ENCODE data around the gene CCDC179. TPM values are rescaled to one million over a fixed set of nuclear protein-coding genes. Genes with fewer than 3 reads are reported as not detected.

The CCDC179 gene
- total RNA-seq, 1 experiment from 2014 or later = not detected

DNA sequence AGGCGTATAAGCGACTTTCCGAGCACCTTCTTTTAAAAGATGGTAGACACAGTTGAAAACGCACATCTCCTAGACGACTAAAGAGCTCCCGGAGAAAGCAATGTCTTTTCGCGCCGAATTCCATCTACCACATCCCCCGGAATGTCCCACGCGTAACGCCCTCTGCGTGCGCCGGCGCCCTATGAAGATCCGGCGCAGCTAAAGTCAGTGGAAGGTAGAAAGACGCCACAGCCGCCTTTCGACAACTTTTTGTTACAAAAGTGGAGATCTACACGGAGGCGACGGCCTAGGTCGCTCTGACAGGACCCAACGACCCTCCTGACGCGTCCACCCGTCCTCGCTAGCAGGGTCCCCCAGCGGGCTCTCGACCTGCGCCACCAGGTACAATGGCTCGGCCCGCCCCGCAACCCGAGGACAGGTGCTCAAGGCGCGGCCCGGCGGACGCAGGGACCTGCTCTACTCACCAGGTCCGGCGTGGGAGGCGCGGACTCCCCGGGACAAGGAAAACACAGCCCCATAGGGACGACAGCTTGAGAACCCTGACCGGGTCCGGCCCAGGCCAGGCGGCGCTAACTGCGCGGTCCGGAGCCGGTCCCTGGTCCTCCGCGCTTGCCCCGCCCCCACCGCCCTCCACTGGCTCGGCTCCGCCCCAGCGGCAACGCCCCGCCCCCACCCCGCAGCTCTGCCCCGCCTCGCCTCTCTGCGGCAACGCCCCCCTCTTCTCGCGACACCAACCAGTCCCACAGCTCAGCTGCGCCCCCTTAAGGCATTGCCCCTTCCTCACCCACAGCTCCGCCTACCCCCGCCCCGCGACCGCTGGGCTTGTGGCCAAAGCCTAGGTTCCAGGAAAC lies 30.8 kb downstream of the CCDC179 start, which contains the start of gene SVIP:
TSS of gene SVIP (minus strand) at position 571 of the 851 bp plus-strand sequence. CDS start at position 518, 53 bp downstream.
- ChIA-PET CTCF (interaction anchor here (0.6 to 0.7 kb wide), 3 partner anchors 37 to 497 kb away, joined by 3 to 5 read pairs (median 3); no protein-coding TSS in a partner anchor), POLR2A (interaction anchor here (0.7 kb wide), 1 partner anchor 9 kb away, joined by 9 read pairs; no protein-coding TSS in a partner anchor)
- Histone ChIP-seq H3K27me3 (ENCODE audit: control insufficient read depth, insufficient read depth, low read length) (no peaks in the 10 kb centered on the region), H3K4me3 (ENCODE audit: low read depth in 2 of 2, low read length in 2 of 2) (peak within 1 kb of the TSS; percentile 81 to 82), H3K27ac (ENCODE audit: low read length) (peak within 1 kb of the TSS; percentile 65), H3K9me3 (ENCODE audit: control insufficient read depth, insufficient read depth, low read depth, low read length) (no peaks in the 10 kb centered on the region), H3K4me1 (ENCODE audit: control insufficient read depth, insufficient read depth, low read length) (peaks cover 3% of the 10 kb centered on the region; the same call in 1 of the 2 replicates), H3K36me3 (ENCODE audit: control insufficient read depth, insufficient read depth, low read length) (no peaks in the 10 kb centered on the region; the same call in 1 of the 2 replicates)
- TF ChIP-seq, protein P1, sequence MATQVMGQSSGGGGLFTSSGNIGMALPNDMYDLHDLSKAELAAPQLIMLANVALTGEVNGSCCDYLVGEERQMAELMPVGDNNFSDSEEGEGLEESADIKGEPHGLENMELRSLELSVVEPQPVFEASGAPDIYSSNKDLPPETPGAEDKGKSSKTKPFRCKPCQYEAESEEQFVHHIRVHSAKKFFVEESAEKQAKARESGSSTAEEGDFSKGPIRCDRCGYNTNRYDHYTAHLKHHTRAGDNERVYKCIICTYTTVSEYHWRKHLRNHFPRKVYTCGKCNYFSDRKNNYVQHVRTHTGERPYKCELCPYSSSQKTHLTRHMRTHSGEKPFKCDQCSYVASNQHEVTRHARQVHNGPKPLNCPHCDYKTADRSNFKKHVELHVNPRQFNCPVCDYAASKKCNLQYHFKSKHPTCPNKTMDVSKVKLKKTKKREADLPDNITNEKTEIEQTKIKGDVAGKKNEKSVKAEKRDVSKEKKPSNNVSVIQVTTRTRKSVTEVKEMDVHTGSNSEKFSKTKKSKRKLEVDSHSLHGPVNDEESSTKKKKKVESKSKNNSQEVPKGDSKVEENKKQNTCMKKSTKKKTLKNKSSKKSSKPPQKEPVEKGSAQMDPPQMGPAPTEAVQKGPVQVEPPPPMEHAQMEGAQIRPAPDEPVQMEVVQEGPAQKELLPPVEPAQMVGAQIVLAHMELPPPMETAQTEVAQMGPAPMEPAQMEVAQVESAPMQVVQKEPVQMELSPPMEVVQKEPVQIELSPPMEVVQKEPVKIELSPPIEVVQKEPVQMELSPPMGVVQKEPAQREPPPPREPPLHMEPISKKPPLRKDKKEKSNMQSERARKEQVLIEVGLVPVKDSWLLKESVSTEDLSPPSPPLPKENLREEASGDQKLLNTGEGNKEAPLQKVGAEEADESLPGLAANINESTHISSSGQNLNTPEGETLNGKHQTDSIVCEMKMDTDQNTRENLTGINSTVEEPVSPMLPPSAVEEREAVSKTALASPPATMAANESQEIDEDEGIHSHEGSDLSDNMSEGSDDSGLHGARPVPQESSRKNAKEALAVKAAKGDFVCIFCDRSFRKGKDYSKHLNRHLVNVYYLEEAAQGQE (IDR thresholded peaks at IDR 0.05; ENCODE audit: insufficient read depth in 1 of 2, low read depth in 2 of 2, low read length in 1 of 2) = no peak
- peak; percentile 35; the same call in 1 of the 2 replicates for TF ChIP-seq TCF7L2 (IDR thresholded peaks at IDR 0.05; ENCODE audit: low read depth, low read length)
- 0 out of 2 replicates have a peak, but pooled peaks have one; percentile 38 for TF ChIP-seq SIN3A (IDR thresholded peaks at IDR 0.05; ENCODE audit: borderline replicate concordance, insufficient read depth, low read depth, low read length)
- TF ChIP-seq, protein P2, sequence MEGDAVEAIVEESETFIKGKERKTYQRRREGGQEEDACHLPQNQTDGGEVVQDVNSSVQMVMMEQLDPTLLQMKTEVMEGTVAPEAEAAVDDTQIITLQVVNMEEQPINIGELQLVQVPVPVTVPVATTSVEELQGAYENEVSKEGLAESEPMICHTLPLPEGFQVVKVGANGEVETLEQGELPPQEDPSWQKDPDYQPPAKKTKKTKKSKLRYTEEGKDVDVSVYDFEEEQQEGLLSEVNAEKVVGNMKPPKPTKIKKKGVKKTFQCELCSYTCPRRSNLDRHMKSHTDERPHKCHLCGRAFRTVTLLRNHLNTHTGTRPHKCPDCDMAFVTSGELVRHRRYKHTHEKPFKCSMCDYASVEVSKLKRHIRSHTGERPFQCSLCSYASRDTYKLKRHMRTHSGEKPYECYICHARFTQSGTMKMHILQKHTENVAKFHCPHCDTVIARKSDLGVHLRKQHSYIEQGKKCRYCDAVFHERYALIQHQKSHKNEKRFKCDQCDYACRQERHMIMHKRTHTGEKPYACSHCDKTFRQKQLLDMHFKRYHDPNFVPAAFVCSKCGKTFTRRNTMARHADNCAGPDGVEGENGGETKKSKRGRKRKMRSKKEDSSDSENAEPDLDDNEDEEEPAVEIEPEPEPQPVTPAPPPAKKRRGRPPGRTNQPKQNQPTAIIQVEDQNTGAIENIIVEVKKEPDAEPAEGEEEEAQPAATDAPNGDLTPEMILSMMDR (IDR thresholded peaks at IDR 0.05) = peak; percentile 80
- TF ChIP-seq POLR2AphosphoS5 (IDR thresholded peaks at IDR 0.05; ENCODE audit: low read depth, low read length) = no peak
- in situ Hi-C loops (cut with HindIII; ENCODE audit: low pct_unique_long_range_greater_than_20kb, low sequenced_read_pairs) = no loop called here
- DNase-seq (ENCODE audit: low read depth, low spot score) (peak; percentile 71), ATAC-seq (peak; percentile 94)
- no TSS peak for BruUV-seq (replicated peaks)
- intact Hi-C loops (cut with micrococcal nuclease; ENCODE audit: unreplicated experiment) = no loop called here

DNA sequence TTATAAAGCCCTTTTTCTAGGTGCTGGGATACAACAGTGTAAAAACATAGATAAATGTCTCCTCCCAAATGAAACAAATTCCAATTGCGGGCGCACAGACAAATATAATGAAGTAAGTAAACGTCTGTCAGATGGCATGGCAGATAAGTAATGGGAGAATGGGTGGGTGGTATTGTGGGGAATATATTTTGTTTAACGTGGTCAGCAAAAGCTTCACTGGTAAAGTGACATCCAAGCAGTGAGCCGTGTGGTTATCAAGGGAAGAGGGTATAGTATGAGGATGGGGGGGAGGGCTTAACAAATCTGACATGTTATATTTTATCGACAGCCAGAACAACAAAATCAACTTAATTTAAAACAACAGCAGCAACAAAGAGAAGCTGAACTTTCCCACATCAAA lies 31.9 kb downstream of the CCDC179 start:
- intact Hi-C loops (cut with micrococcal nuclease; ENCODE audit: unreplicated experiment) = no loop called here
- POLR2A ChIA-PET = no interaction called here
- BruUV-seq (replicated peaks) = no TSS peak

More for the DNA sequence above, 31.9 kb downstream of the CCDC179 start:
- H3K36me3 ChIP-seq (ENCODE audit: control insufficient read depth, insufficient read depth, low read length) = no peaks in the 10 kb centered on the region; the same call in 1 of the 2 replicates
- peaks cover 3% of the 10 kb centered on the region; the same call in 1 of the 2 replicates for H3K4me1 ChIP-seq (ENCODE audit: control insufficient read depth, insufficient read depth, low read length)
- peak overlapping the region; percentile 6 to 82 for H3K4me3 ChIP-seq (ENCODE audit: low read depth in 2 of 2, low read length in 2 of 2)
- H3K27ac ChIP-seq (ENCODE audit: low read length) = no peak overlapping the region
- no peak for ATAC-seq
- TF ChIP-seq, protein P2 (IDR thresholded peaks at IDR 0.05) = no peak
- TF ChIP-seq, protein P1 (IDR thresholded peaks at IDR 0.05; ENCODE audit: insufficient read depth in 1 of 2, low read depth in 2 of 2, low read length in 1 of 2) = no peak
- TF ChIP-seq POLR2AphosphoS5 (IDR thresholded peaks at IDR 0.05; ENCODE audit: low read depth, low read length) (no peak), SIN3A (IDR thresholded peaks at IDR 0.05; ENCODE audit: borderline replicate concordance, insufficient read depth, low read depth, low read length) (no peak), TCF7L2 (IDR thresholded peaks at IDR 0.05; ENCODE audit: low read depth, low read length) (no peak)
- in situ Hi-C loops (cut with HindIII; ENCODE audit: low pct_unique_long_range_greater_than_20kb, low sequenced_read_pairs) = no loop called here
- no peaks in the 10 kb centered on the region for H3K9me3 ChIP-seq (ENCODE audit: control insufficient read depth, insufficient read depth, low read depth, low read length)
- no peak for DNase-seq (ENCODE audit: low read depth, low spot score)
- H3K27me3 ChIP-seq (ENCODE audit: control insufficient read depth, insufficient read depth, low read length) = no peaks in the 10 kb centered on the region
- CTCF ChIA-PET = interaction anchor here (0.7 kb wide), 1 partner anchor 287 kb away, joined by 3 read pairs; no protein-coding TSS in a partner anchor
